ENCODE measurements around the gene TMPRSS11F.

TMPRSS11F gene

GRCh38 chr4:68077301-68077700, 52.4 kb downstream of the TMPRSS11F start:
- DNase-seq: no peak

- no peak for DNase-seq
Observed at GRCh38 chr4:68076194-68076593, 53.5 kb downstream of the TMPRSS11F start.

GRCh38 chr4:68074397-68074796, 55.3 kb downstream of the TMPRSS11F start:
- DNase-seq: no peak

- no peak for DNase-seq
Observed at GRCh38 chr4:68070302-68070701, 59.4 kb downstream of the TMPRSS11F start.

GRCh38 chr4:68062501-68062900, 67.2 kb downstream of the TMPRSS11F start:
- no peak for DNase-seq

- DNase-seq: no peak
Observed at GRCh38 chr4:68038272-68038671, 91.4 kb downstream of the TMPRSS11F start.

GRCh38 chr4:68021185-68021584, 108.5 kb downstream of the TMPRSS11F start:
- peak; percentile 3 for DNase-seq

GRCh38 chr4:68011684-68012083, 118.0 kb downstream of the TMPRSS11F start:
- DNase-seq: no peak

All from fibroblast of upper back skin (primary cell).